Pancreas (tissue), 10 donors: ENCODE data around the gene ATN1. TPM values are rescaled to one million over a fixed set of nuclear protein-coding genes. Genes with fewer than 3 reads are reported as not detected.

Experiments
- ATAC-seq, 4 donors: fragments of 200-7000 bp; cut with Tn5 transposase; one replicate each; pipeline versions ENCODE4 v1.8.0 to v1.9.1; 2020; ENCODE audit warnings: mild to moderate bottlenecking in 4 of 4, moderate library complexity in 4 of 4
- DNase-seq, 6 donors: peaks; one replicate each; pipeline ENCODE4 v3.0.0-alpha.2; 2020
- FAIRE-seq: peaks from 2 replicates; lab custom pipeline; 2012; peaks lifted over from hg19 to GRCh38; lab: Jason Lieb, UNC
- H3K27ac ChIP-seq, 4 donors: fragments of 200-600 bp; sonication (generic); 1 replicate in 3 of 4; 2 replicates in 1 of 4; pipeline versions ENCODE4 v1.5.0 to v1.8.0; 2020
- H3K27me3 ChIP-seq, 4 donors: fragments of 200-600 bp; one replicate each; pipeline ENCODE4 v1.8.0; 2021
- H3K36me3 ChIP-seq, 3 donors: fragments of 200-600 bp; sonication (generic) in 1 of 3; one replicate each; pipeline versions ENCODE4 v1.5.0 to v1.8.0; 2020 to 2021
- H3K4me1 ChIP-seq, 3 donors: fragments of 200-600 bp; one replicate each; pipeline ENCODE4 v1.8.0; 2021
- H3K4me3 ChIP-seq, 4 donors: fragments of 200-600 bp; sonication (generic) in 2 of 4; one replicate each; pipeline versions ENCODE4 v1.5.0 to v1.8.0; 2020 to 2021
- H3K9me3 ChIP-seq, 4 donors: fragments of 200-600 bp; one replicate each; pipeline ENCODE4 v1.8.0; 2021
- CTCF ChIP-seq, 4 donors: fragments of 200-600 bp; sonication (generic) in 3 of 4; IDR thresholded peaks; one replicate each; pipeline versions ENCODE4 v1.5.0 to v1.8.0; 2021; ENCODE audit warnings: antibody characterized with exemption in 4 of 4
- WGBS, 2 donors: extraction: QIAGEN DNeasy Blood & Tissue Kit; methylation state at CpG; one replicate each; pipeline ENCODE4 v1.1.7; 2013; 5-methylcytosine and 5-hydroxymethylcytosine counted together
- intact Hi-C, 3 donors: fragments of 100-400 bp; cut with DNase I; formaldehyde crosslinking; loops; one replicate each; pipeline versions ENCODE4 v1.11.1 to v1.14.2; 2022
- polyA plus RNA-seq, 2 donors: library from polyadenylated mRNA; stranded (reverse); fragments of 200-250 nt; gene quantifications; one replicate each; pipeline ENCODE4 v1.2.3, GENCODE V29; 2013
- total RNA-seq, 6 donors: library from RNA; stranded (reverse); fragmentation: NEBNext Ultra II Directional in 4 of 6; extraction: Animal tissue kit (Norgen Biotek cat#: 25700) in 4 of 6; gene quantifications; one replicate each; pipeline versions ENCODE4 v1.2.1 to v1.2.4, GENCODE V29; 2021 to 2023
- donor health status: healthy with polysubstance abuse.
- donor health status: DM: no; HTN: no; CAD: no; lungs with moderate emphysema.
- donor health status: DM: no; HTN: no; CAD: no.
- donor health status: control.
- donor health status: control.
- donor health status: Bipolar disorder and iron deficiency.
- donor health status: DM: yes; HTN: yes; CAD: no.
- donor health status: DM: no; HTN: no; CAD: no.
- donor health status: DM: no; HTN: no; CAD: no.
- donor health status: DM: yes; HTN: yes; CAD: no.

Gene ATN1
- total and polyA plus RNA-seq, 8 donors, result 30.9 to 113 (median 39.2) TPM

GRCh38 chr12:6923851-6924250 is 3.9 kb upstream of the ATN1 start:
- TF ChIP-seq CTCF (IDR thresholded peaks at IDR 0.05), result no peak
- WGBS, 2 donors, result 26 to 32% methylated on average over 6 of the region's 6 CpGs
- H3K27ac ChIP-seq, result no peak overlapping the region
- peak in 1 of 6 donors; percentile 56 for DNase-seq
- no peak for ATAC-seq
- no peak overlapping the region for H3K4me3 ChIP-seq
- H3K27me3 ChIP-seq, result no peaks in the 10 kb centered on the region
- no peak for FAIRE-seq
- peaks cover 3 to 24% (median 9%) of the 10 kb centered on the region in 3 donors for H3K4me1 ChIP-seq
- H3K9me3 ChIP-seq, result no peaks in the 10 kb centered on the region
- H3K36me3 ChIP-seq, result no peaks in the 10 kb centered on the region
- intact Hi-C loops, result loop anchor here in 1 of 3 donors (10.0 kb wide), 1 partner anchor 171 kb away; the partner anchor contains the start of gene C1R

- peaks cover 10 to 34% (median 15%) of the 10 kb centered on the region in 3 donors for H3K4me1 ChIP-seq
- FAIRE-seq, result no peak
- no peak for ATAC-seq
- DNase-seq, result no peak
- no peaks in the 10 kb centered on the region for H3K27me3 ChIP-seq
- H3K9me3 ChIP-seq, result no peaks in the 10 kb centered on the region
- no peak for TF ChIP-seq CTCF (IDR thresholded peaks at IDR 0.05)
- peak overlapping the region in 1 of 4 donors; percentile 28 for H3K4me3 ChIP-seq
- H3K27ac ChIP-seq, result peak overlapping the region; percentile 33 to 93 (median 76)
- intact Hi-C loops, result loop anchor here in 1 of 3 donors (10.0 kb wide), 1 partner anchor 170 kb away; the partner anchor contains the start of gene C1R
- no peaks in the 10 kb centered on the region for H3K36me3 ChIP-seq
- WGBS, 2 donors, result 39 to 40% methylated on average over 1 of the region's 1 CpG
Observed at GRCh38 chr12:6925239-6925539, 2.6 kb upstream of the ATN1 start.

GRCh38 chr12:6925540-6926279 is 2.0 kb upstream of the ATN1 start:
- Histone ChIP-seq H3K27me3 (no peaks in the 10 kb centered on the region), H3K36me3 (no peaks in the 10 kb centered on the region), H3K4me1 (peaks cover 13 to 36% (median 18%) of the 10 kb centered on the region in 3 donors), H3K9me3 (no peaks in the 10 kb centered on the region), H3K27ac (peak overlapping the region; percentile 33 to 93 (median 76)), H3K4me3 (peak overlapping the region in 2 of 4 donors; percentile 28 to 75)
- no peak for TF ChIP-seq CTCF (IDR thresholded peaks at IDR 0.05)
- DNase-seq (peak in 4 of 6 donors; percentile 55 to 74 (median 63)), FAIRE-seq (no peak), ATAC-seq (peak; percentile 54 to 78 (median 66))
- 13 to 20% methylated on average over 8 of the region's 8 CpGs for WGBS, 2 donors
- intact Hi-C loops, result loop anchor here in 1 of 3 donors (10.0 kb wide), 1 partner anchor 169 kb away; the partner anchor contains the start of gene C1R

GRCh38 chr12:6928022-6928702 is 403 bp downstream of the ATN1 start:
- H3K4me1 ChIP-seq, result peaks cover 13 to 43% (median 23%) of the 10 kb centered on the region in 3 donors
- ATAC-seq, result peak in 2 of 4 donors; percentile 11 to 20
- no peaks in the 10 kb centered on the region for H3K36me3 ChIP-seq
- 1 to 2% methylated on average over 21 to 76 of the region's 79 CpGs for WGBS, 2 donors
- H3K27me3 ChIP-seq, result no peaks in the 10 kb centered on the region
- intact Hi-C loops, result loop anchor here in 1 of 3 donors (10.0 kb wide), 1 partner anchor 167 kb away; the partner anchor contains the start of gene C1R
- peak overlapping the region; percentile 42 to 81 (median 71) for H3K4me3 ChIP-seq
- FAIRE-seq, result no peak
- H3K27ac ChIP-seq, result peak overlapping the region; percentile 68 to 93 (median 88)
- no peaks in the 10 kb centered on the region for H3K9me3 ChIP-seq
- TF ChIP-seq CTCF (IDR thresholded peaks at IDR 0.05), result no peak
- DNase-seq, result peak in 3 of 6 donors; percentile 63 to 75 (median 74)
